ENCODE measurements around the gene OR10A6.

The OR10A6 gene

DNA sequence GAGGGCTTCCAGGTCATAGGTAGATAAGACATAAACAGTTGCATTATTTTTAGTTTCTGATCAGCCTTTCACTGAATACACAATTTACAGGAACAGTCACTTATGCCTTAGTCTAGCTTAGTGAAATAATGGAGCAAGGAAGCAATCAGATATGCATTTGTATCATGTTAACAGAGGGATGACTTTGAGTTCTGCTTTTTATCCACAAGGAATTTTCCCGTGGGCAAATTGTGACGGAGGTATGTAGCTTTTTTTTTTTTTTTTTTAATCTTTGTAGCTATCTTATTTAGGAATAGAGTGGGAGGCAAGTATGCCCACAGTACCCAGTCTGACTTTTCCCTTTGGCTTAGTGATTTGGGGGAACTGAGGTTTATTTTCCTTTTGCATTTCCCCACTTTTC, 37.6 kb upstream of the OR10A6 start:
- FAIRE-seq (no peak), DNase-seq (ENCODE audit: insufficient read length, low spot score) (no peak)
- TF ChIP-seq, protein P1, sequence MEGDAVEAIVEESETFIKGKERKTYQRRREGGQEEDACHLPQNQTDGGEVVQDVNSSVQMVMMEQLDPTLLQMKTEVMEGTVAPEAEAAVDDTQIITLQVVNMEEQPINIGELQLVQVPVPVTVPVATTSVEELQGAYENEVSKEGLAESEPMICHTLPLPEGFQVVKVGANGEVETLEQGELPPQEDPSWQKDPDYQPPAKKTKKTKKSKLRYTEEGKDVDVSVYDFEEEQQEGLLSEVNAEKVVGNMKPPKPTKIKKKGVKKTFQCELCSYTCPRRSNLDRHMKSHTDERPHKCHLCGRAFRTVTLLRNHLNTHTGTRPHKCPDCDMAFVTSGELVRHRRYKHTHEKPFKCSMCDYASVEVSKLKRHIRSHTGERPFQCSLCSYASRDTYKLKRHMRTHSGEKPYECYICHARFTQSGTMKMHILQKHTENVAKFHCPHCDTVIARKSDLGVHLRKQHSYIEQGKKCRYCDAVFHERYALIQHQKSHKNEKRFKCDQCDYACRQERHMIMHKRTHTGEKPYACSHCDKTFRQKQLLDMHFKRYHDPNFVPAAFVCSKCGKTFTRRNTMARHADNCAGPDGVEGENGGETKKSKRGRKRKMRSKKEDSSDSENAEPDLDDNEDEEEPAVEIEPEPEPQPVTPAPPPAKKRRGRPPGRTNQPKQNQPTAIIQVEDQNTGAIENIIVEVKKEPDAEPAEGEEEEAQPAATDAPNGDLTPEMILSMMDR (IDR thresholded peaks at IDR 0.05; ENCODE audit: insufficient read depth, missing control alignments), result no peak

DNA sequence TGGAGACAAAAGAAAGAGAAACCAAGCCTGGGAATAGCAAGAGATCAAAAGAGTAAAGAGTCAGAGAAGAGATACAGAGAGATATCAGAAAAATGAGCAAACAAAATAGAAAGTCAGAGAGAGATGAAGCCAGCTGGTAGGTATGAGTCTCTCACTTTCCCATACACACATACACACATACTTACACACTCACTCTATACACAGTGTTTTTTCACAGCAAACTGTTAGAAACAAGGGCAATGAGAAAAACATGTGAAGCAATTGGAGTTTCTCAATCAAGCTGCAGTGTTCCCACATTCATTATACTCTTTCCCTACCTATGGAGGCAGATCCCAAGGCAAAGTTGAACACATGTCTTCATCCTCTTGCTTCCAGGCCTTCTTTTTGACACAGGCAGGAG, 36.8 kb upstream of the OR10A6 start:
- no peak for DNase-seq (ENCODE audit: insufficient read length, low spot score)
- TF ChIP-seq, protein P1 (IDR thresholded peaks at IDR 0.05; ENCODE audit: insufficient read depth, missing control alignments), result no peak
- FAIRE-seq, result no peak

DNA sequence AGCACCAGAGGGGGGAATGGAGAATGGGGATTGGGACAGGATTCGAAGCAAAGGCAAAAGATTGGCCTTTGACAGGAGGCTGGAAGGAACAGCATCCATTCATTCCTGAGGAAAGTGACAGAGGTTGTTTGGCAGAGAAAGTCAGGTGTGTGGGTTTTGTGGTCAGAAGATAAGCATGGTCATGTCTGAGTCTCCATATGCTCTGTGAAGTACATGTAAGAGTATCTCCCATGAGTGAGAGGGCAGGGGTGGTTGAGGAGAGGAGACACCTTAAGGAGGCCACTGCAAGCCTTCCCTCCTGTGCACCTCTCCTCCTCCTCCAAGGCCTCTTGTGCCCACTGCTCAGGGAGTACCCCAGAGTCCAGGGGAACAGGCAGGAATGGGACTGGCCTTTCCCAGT, 36.0 kb upstream of the OR10A6 start:
- FAIRE-seq (no peak), DNase-seq (ENCODE audit: insufficient read length, low spot score) (no peak)

DNA sequence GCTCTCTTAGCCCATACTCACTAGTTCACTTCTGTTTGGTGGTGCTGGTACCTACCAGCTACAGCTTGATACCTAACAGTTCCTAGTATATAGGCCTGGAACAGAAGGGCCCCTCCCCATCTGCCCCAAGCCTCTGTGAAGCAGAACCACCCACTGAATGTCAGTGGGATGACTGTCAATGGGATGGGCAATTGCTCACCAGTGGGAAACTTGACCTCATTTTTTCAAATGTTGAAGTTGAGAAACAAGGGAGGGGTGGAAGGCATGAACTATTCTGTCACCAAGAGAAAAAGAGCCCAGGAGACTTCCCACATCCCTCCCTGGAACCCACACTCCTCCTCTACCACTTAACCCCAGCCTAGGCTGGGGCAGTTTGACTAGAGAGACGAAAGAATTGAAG, 34.3 kb upstream of the OR10A6 start, which contains the start of gene NLRP10:
NLRP10 (minus strand) TSS at position 62 of the 400 bp plus-strand sequence. CDS start 1,952 bp downstream, outside the sequence.
- TF ChIP-seq, protein P1 (IDR thresholded peaks at IDR 0.05; ENCODE audit: insufficient read depth, missing control alignments), result no peak
- FAIRE-seq, result no peak
- no peak for DNase-seq (ENCODE audit: insufficient read length, low spot score)

More for the DNA sequence above, 36.0 kb upstream of the OR10A6 start:
- TF ChIP-seq, protein P1 (IDR thresholded peaks at IDR 0.05; ENCODE audit: insufficient read depth, missing control alignments), result no peak

DNA sequence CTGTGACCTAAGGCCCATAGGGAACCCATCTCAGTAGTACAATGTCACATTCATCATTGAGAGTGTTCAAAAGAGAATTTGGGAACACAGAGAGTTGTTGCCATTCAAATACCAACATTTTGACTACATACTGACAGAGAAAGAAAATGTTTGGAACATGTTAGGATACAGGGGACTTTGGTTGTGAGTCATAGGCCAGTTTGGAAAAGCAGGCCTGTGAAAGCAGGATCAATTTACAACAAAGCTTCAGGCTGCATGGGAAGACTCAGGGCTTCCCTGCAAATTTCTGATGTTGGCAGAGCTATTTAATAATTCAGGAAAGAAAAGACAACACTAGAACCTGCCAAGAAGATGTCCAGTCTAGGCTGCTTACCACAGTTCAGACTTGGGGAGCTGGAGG, 33.8 kb upstream of the OR10A6 start:
- no peak for FAIRE-seq
- no peak for DNase-seq (ENCODE audit: insufficient read length, low spot score)
- TF ChIP-seq, protein P1 (IDR thresholded peaks at IDR 0.05; ENCODE audit: insufficient read depth, missing control alignments), result no peak

DNA sequence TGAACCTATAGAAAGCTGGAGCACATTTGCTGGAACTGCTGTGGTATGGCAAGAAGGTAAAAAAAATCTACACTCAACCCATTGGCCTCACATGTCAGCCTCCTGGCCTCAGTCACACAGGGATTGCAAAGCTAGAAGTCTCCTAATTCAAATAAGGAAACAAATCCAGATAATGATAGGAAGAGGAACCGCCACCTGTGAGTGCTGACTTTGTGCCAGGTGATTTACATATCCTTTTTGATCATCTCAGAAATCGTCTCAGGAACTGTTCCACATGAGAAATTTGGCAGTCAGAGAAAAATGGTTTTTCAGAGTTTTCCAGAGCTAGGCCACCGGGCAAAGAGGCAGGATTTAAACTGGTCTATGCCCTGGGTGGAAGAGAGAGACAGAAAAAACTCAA, 33.2 kb upstream of the OR10A6 start:
- FAIRE-seq (no peak), DNase-seq (ENCODE audit: insufficient read length, low spot score) (no peak)
- TF ChIP-seq, protein P1 (IDR thresholded peaks at IDR 0.05; ENCODE audit: insufficient read depth, missing control alignments), result no peak

DNA sequence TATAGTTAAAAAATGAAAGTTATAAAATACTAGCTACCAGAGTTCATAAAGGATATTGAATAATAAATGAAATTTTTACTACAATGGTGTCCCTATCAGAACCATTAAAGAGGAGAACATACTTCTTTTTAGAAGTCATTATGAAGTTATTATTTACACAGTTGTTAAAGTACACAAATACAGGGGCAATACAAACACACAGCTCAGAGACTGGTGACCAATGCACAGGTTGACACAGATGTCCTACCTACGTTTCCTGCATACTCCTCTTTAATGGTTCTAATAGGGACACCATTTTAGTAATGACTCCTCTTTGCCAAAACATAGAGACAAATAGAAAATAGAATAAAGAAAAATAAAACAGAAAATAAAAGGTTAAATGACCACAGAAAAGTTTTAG, 24.1 kb upstream of the OR10A6 start:
- DNase-seq (ENCODE audit: insufficient read length, low spot score) (no peak), FAIRE-seq (no peak)
- TF ChIP-seq, protein P1 (IDR thresholded peaks at IDR 0.05; ENCODE audit: insufficient read depth, missing control alignments), result no peak

All from D721Med (cell line).